Frontal cortex (tissue), 4 donors: ENCODE data around the gene RPS6KA5. TPM values are rescaled to one million over a fixed set of nuclear protein-coding genes. Genes with fewer than 3 reads are reported as not detected.
"Not testable (repeated sequence)": the region's sequence is repeated elsewhere in the genome, so short reads cannot be mapped to it uniquely, and the experiment has no call there.

Experiments used
- DNase-seq, 2 donors: peaks; one replicate each; pipeline ENCODE4 v3.0.0; 2012; ENCODE audit warnings: low spot score in 2 of 2
- FAIRE-seq: peaks from 2 replicates; lab custom pipeline; 2012; peaks lifted over from hg19 to GRCh38; lab: Jason Lieb, UNC
- total RNA-seq: library from RNA; depleted of rRNA; stranded (reverse); fragments of >200 nt; gene quantifications from one replicate; pipeline ENCODE4 v1.2.3, GENCODE V29; 2014
- donor health status: control.
- donor health status: control.
- donor health status: control.

RPS6KA5 gene
- total RNA-seq, 1 donor from 2014 or later = 8.2 TPM

DNA sequence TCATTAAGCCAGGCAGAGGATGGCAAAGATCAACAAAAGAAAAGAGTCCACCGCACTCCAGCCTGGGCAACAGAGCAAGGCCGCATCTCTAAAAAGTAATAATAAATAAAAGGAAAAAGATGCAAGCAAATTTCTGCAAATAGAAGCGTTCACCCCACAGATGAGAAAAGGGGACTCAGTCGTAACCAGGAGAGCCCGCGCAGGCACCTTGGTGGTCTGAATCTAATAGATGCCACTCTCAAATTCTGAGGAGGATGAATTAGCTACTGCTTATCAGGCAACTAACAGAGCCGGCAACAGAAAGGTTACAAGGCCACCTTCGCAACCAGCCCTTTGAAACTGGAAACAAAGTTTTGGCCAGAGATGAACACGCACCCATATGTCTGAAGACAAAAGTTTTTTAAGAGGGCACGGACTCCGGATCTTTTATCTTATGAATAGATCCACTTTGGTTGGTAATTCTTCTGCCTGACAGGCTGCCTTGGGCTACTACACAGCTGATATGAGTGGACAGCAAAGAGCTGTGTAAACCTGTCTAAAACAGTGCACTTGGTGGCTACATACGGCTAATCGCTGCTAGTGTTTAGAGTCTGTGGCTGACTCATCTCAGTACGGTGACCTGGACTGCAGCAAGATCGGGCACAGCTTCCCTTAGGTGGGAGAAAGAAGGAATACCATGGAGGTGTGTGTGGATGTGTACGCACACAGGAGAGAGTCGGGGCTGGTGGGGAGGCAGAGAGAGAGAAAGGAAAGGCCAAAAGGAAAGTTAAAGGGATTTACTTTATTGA, 211.3 kb downstream of the RPS6KA5 start:
- no peak for DNase-seq

DNA sequence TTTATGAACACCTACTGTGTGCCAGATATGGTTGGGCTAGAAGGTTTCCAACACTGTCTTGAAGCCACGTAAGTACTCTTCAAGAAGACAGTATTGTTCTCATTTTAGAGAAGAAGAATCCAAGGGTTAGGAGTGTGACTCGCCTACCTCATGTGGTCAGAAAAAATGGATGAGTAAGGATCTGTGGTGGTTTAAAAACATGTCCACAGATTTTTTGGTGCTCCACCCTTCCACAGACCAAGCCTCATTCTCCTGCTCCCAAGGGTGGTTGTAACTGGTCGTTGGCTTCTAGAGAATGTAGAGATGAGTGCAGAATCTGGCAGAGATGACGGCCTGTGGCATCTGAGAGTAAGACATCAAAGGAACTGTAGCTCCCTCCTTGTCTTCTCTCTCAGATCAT, 213.9 kb downstream of the RPS6KA5 start:
- no peak for FAIRE-seq

More for the DNA sequence above, 211.3 kb downstream of the RPS6KA5 start:
- no peak for FAIRE-seq

DNA sequence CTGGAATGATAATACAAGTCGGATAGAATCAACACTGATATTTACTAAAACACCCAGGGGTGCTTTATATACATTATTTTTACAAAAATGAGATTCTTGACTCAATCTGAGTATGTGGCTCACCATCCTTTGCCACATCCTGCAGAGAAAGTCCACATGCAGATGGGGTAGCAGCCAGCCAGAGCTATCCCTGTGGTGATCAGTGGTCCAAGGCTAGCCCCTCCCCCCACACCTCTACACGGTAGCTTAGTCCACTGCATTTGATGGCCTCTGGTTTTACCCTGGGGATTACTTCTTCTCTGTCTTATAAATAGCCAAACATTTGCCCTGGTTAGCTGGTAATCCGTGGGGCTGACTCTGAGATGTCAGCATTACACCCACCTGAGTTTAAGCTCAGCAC, 216.1 kb downstream of the RPS6KA5 start:
- DNase-seq (no peak), FAIRE-seq (no peak)

More for the DNA sequence above, 213.9 kb downstream of the RPS6KA5 start:
- no peak for DNase-seq

DNA sequence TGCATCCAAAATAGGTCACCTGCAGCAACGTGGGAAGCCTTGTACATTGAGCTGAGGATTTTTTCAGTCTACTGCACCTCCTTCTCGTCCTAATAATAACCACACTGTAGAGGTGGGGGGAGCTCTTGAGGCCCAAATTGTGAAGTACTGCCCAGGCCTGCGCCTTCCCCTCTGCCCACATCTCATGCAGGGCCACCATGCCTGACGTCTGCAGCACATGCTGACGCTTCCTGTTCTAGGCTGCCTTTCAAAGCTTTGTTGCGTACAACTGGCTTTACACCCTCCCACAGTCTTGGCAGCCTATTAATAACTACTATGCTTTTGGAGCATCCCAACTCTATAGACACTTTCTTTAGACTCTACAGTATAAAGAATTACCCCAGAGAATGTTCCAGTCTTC, 217.7 kb downstream of the RPS6KA5 start:
- FAIRE-seq (no peak), DNase-seq (peak in 1 of 2 donors; percentile 46)

DNA sequence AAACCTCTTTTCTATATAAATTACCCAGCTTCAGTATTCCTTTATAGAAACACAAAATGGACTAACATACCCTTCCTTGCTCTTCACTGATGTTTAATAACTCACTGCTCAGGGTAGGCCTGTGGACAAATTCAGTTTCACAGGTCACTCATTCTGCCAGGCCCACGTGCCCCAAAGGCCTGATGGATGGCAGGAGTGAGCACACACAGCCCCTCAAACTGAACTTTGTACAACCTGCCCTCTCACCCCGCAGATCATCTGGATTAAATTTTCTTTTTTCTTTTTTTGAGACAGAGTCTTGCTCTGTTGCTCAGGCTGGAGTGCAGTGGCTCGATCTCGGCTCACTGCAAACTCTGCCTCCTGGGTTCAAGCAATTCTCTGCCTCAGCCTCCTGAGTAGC, 219.8 kb downstream of the RPS6KA5 start:
- not testable (repeated sequence) for DNase-seq, FAIRE-seq

DNA sequence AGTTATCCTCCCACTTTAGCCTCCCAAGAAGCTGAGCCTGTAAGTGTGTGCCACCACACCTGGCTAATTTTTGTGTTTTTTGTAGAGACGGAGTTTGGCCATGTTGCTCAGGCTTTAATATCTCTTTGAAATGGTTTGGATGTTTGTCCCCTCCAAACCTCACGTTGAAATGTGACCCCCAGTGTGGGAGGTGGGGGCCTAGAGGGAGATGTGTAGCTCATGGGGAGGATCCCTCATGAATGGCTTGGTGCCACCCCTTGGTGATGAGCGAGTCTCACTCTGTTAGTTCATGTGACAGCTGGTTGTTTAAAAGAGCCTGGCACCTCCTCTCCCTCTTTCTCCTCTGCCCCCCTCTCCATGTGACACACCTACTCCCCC, 220.6 kb downstream of the RPS6KA5 start:
- no peak for FAIRE-seq
- no peak for DNase-seq

DNA sequence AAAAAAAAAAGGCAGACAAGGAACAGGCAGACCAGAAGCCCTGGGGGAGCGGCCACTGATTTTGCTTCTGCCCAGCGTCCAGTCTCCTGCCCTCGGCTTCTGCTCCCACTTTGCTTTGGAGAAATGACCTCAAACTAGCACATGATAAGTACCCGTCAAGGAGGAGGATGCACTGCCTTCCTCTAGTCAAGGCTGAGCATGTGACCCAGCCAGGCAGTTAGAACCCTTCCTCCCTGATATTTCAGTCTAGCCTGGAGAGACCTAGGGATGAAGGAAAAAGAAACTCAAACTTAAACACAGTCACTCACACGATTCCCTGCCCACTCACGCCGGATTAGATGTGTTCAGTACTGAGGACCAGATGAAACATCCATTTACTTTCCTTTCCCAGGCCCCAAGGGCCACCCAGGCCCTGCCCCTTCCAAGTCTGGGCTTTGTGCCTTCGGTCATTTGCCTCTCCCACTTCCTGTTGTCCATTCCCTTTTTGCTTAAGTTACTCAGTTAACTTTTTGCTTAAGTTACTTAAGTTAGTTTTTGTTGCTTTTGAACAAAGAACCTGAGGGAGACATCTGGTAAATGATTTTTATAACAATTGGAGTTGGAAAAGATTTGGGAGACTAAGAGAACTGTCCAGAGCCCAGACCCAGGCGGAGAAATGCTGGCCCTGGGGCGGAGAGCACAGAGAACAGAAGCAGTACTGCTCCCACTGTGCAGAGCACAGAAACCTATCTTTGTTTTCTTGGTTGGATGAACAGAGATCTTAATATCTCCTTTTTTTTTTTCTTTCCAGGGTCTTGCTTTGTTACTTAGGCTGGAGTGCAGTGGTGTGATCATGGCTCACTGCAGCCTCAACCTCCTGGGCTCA, 221.2 kb downstream of the RPS6KA5 start:
- no peak for DNase-seq
- no peak for FAIRE-seq

DNA sequence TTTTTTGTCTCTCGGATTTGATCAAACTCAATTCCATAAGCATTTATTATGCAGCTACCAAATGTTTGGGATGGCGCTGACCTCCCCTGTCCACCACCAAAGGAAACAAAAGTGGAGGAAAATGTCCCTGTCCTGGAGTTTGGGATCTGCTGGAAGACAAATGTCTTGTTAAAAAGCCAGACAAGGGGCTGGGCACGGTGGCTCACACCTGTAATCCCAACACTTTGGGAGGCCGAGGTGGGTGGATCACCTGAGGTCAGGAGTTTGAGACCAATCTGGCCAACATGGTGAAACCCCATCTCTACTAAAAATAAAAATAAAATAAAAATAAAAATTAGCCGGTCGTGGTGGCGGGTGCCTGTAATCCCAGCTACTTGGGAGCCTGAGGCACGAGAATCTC, 221.9 kb downstream of the RPS6KA5 start:
- DNase-seq = not testable (repeated sequence)

DNA sequence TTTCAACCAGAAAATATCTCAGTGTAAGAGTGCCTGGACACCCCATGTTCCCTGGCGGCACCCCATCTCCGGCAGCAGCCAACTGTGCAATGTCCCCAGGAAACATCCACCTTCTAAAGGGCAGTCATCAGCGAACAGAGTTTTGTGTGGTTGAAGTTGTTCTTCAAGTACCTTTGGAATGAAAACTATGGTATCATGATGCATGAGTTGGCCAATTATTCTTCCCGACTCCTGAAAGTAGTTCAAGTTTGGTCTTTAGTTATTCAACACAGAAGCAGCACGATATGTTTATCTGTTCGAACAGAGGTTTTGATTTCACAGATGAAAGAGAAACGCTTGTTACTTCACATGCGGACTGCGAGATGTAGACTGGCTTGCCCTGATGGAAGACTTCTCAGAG, 223.1 kb downstream of the RPS6KA5 start:
- no peak for FAIRE-seq
- DNase-seq = no peak

More for the DNA sequence above, 221.9 kb downstream of the RPS6KA5 start:
- FAIRE-seq = not testable (repeated sequence)

DNA sequence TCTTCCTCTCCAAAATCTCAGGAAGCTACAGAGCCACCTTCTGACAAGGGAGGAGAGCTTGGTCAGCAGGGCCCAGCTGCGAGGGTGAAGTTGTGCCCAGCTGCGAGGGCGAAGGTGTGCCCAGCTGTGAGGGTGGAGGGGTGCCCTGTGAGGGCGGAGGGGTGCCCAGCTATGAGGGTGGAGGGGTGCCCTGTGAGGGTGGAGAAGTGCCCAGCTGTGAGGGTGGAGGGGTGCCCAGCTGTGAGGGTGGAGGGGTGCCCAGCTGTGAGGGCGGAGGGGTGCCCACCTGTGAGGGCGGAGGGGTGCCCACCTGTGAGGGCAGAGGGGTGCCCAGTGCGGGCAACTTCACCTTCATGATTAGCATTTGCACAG, 223.8 kb downstream of the RPS6KA5 start:
- FAIRE-seq (no peak), DNase-seq (no peak)

DNA sequence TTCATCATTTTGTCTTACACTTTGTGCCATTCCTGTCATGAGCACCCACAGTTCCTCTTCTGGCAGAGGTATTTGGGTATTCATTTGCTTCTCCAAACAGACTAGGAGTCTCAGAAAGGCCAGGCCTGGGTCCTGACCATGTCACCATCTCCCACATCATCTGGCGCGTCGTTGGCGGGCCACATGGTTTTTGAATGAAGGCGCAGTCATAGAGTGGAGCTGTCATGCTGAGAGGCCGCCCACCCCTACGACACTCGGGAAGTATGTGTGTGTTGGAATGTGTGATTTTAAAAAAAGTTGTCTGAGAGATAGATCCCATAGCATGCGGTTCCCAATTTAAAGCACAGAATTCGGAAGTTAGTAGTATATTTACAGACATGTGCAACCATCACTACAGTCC, 228.6 kb downstream of the RPS6KA5 start:
- no peak for DNase-seq
- no peak for FAIRE-seq

DNA sequence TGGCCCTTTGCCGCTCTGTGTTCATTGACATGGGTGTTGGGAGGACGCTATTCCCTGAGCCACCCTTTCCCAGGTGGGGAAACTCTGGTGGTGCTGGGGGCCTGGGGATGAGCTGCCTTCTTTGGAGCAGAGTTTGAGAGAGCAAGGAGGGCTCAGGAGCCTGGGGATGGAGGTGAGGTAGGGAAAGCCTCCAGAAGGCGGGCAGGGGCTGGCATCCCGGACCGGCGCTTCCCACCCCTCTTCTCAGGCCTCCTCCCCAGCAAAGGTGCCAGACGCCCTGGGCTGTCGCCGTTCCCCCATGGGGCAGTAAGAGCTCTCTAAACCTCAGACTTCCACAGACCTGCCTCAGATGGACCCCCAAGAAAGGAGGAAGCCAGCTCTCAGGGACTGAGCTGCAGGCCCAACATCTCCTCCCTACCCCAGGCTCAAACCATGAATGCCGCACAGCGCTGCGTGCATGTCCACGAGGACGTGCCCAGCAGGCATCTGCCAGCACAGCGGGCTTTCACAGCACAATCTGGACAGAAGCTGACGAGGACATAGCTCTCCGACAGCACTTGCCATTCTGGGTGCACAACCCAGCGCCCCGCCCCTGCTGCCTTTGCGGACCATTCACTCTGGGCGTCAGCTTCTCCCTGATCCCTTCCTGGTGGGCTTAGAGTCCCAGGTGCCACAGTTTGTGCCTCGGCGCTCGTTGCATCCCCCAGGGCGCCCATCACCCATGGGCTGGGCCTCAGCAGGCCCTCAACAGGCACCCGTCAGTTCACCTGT, 229.3 kb downstream of the RPS6KA5 start:
- DNase-seq (no peak), FAIRE-seq (no peak)

DNA sequence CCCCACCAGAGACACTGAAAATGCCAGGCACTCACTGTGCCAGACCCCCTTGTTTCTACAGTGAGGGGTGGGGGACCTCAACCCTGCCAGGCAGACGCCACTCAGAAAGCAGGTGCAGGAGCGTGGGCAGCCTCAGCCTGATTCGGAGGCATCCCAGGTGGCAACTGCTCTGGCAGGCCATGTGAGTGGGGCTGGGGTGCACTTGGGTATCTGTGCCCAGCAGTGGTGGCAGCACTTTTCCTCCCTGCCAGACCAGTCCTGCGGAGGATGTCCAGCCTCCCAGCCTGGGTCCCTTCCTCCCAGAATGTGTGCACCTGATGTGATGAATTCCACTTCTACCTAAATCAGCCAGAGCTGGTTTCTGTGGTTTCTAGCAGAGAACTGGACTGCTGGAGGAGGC, 230.8 kb downstream of the RPS6KA5 start:
- no peak for FAIRE-seq
- DNase-seq = no peak

DNA sequence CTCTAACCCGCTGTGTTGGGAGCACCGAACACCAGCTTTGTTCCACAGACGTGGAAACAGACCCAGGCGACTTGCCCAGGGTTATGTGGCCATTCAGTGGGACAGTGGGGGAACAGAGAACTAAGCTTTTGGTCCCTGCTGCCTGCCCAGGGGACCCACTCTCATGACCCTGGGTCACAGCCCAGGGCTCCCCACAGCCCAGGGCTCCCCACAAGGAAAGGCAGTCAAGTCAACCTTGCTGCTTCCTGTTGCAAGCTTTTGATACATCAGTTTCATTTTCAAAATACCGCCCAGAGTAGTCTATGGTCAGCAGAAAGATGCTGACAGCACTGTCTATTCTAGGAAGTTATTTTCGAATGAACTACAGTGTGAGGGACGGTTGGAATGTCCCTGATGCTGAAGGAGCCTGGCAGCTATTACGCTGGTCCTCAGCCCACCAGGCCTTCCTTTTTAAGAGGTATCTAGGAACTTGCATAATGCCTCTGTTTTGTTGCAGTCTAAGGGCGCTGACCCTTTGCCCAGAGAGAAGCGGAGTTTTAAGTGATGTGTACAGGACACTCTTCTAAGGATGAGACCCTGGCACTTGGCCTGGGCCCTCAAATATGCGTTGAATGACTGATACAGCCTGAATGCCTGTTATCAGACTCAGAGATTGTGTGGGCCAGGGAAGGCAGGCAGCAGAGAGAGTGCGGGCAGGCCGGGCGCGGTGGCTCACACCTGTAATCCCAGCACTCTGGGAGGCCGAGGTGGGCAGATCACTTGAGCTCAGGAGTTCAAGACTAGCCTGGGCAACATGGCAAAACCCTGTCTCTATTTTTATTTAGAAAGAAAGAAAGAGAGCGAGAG, 231.6 kb downstream of the RPS6KA5 start:
- DNase-seq (no peak), FAIRE-seq (no peak)

DNA sequence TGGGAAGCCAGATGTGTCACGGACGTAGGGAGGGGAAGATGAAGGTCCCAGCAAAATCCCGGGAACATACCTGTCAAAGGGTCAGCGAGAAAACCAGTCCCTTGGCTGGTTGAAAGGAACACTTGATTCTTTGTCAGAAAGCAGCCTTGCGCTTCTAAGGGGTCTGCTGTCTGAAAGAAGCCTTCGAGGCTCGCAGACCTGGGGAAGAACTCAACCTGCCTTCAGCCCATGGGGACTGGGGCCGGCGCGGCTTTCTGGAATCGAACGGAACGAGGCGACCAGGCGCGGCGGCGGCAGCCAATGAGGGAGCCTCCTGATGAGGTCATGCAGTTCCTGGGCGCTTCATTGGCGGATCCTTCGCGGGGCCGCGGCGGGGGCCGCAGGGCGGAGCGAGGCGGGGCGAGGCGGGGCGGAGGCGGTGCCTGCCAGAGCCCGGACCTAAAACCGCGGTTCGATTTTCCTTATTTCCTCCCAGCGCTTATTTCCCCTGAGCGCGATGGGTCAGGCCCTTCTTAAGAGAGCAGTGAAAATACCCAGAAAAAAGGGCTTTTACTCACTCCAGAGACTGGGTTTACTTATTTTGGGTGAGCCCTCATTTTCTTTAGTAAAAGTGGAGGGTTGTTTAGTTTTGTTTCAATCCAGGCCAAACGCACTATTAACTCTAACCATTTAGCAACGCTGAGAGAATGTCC, 232.4 kb downstream of the RPS6KA5 start:
- DNase-seq (peak; percentile 94 to 99), FAIRE-seq (no peak)

DNA sequence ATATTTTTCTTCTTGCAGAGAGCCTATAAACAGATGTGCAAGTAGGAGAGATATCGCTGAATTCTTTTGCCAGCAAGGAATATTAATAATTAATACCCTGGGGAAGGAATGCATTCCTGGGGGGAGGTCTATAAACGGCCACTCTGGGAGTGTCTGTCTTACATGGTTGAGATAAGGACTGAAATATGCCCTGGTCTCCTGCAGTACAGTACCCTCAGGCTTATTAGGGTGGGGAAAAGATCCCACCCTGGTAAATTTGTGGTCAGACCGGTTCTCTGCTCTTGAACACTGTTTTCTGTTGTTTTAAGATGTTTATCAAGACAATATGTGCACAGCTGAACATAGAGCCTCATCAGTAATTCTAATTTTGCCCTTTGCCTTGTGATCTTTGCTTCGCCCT, 236.9 kb downstream of the RPS6KA5 start:
- not testable (repeated sequence) for FAIRE-seq, DNase-seq

DNA sequence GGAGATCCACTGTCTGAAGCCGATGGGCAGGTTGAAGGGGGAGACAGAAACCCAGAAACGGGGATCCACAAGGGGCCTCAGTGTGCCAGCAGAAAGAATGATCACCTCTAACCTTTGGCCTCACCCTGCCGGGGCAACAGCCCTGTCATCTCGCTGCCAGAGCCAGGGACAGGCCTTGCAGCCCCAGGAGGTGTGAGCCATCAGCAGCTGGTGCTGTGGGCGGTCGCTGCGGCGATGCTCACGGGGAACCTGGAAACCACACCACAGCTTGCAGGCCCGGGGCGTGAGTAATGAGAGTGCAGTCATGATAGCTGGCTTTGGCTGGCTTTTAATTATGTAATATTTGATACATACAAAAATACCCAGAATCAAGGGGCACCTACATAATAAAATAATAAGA, 239.5 kb downstream of the RPS6KA5 start:
- FAIRE-seq (no peak), DNase-seq (no peak)

DNA sequence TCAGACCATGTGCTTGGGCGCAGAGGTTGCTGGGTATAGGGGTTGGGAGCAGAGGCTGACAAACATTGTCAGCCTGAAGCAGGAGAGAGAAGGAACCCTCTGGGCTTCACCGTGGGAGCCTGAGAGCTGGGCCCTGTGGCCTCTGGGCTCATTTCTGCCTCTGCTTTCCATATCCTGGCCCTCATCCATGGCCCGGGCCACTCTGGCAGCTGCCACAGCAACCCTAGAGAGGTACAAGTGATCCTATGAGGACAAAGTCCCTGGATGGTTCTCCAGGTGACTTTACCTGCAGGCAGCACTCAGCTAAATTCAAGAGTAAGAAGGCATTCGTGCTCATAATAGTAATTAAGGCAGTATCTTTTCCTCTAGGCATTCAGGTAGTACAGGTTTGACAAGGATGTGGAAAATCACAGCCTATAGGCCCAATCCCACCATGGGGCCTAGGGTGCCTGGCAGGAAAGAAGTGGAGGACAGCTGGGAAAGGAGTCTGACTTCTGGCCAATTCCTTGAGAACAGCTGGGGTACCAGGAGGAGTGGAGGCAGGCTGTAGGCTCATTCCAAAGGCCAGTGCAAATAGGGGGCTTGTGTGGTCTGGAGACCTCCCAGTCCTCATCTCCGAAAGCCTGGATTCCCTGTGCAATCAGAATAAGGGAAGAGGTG, 240.6 kb downstream of the RPS6KA5 start:
- no peak for DNase-seq
- FAIRE-seq = no peak
